H1 (cell line): ENCODE data around the gene GRK3. TPM values are rescaled to one million over a fixed set of nuclear protein-coding genes. Genes with fewer than 3 reads are reported as not detected.

ENCODE experiments used
- CHD7 ChIP-seq: fragments of 300-600 bp; sonication (generic); IDR thresholded peaks from 2 replicates; pipeline ENCODE4 v1.7.1; 2012; ENCODE audit warnings: low read length, moderate library complexity, mild to moderate bottlenecking, inconsistent platforms; ENCODE audit not compliant: insufficient replicate concordance
- HDAC2 ChIP-seq, 2 experiments: fragments of 300-600 bp in 1 of 2; sonication (generic) in 1 of 2; IDR thresholded peaks; 2 replicates each; pipeline ENCODE4 v1.6.1; 2011 to 2012; ENCODE audit warnings: low read depth in 2 of 2, low read length in 2 of 2, mild to moderate bottlenecking in 2 of 2, moderate library complexity in 2 of 2, borderline replicate concordance in 1 of 2, inconsistent platforms in 1 of 2
- JUN ChIP-seq: IDR thresholded peaks from 2 replicates; pipeline ENCODE4 v1.6.1; 2011; ENCODE audit warnings: low read depth, mild to moderate bottlenecking, improper control_type of control experiment, low read length
- KDM4A ChIP-seq: IDR thresholded peaks from one replicate; pipeline ENCODE4 v1.7.1; 2012; ENCODE audit warnings: low read depth, mild to moderate bottlenecking, moderate library complexity, low read length, inconsistent platforms; ENCODE audit not compliant: severe bottlenecking
- KDM5A ChIP-seq: fragments of 200-600 bp; IDR thresholded peaks from 2 replicates; pipeline ENCODE4 v1.7.1; 2012; ENCODE audit warnings: mild to moderate bottlenecking, low read length, inconsistent platforms, mixed read lengths
- RAD21 ChIP-seq, 2 experiments: IDR thresholded peaks in 1 of 2; conservative IDR thresholded peaks in 1 of 2; 2 replicates each; pipeline ENCODE4 v1.6.1; 2011; ENCODE audit warnings: low read depth in 2 of 2, low read length in 2 of 2, improper control_type of control experiment in 1 of 2, inconsistent platforms in 1 of 2, mild to moderate bottlenecking in 1 of 2, moderate library complexity in 1 of 2
- SP4 ChIP-seq: IDR thresholded peaks from 2 replicates; pipeline ENCODE4 v1.6.1; 2012; ENCODE audit warnings: low read length, inconsistent platforms
- USF2 ChIP-seq: IDR thresholded peaks from 2 replicates; pipeline ENCODE4 v1.6.1; 2011; ENCODE audit warnings: low read length, improper control_type of control experiment
- polyA plus RNA-seq, 7 experiments: library from polyadenylated mRNA; depleted of rRNA in 3 of 7; stranded (reverse) in 5 of 7; unstranded in 2 of 7; fragments of >200 nt in 5 of 7; fragments of 200-250 nt in 2 of 7; gene quantifications; 1 replicate in 5 of 7; 2 replicates in 1 of 7; 4 replicates in 1 of 7; pipeline versions ENCODE4 v1.2.1 to v1.2.3, GENCODE V29; 2011 to 2013; ENCODE audit warnings: missing spikeins in 2 of 7, mixed read lengths in 2 of 7
- total RNA-seq: library from RNA; stranded (reverse); fragmentation: NEBNext Ultra II Directional; extraction: Animal tissue kit (Norgen Biotek cat#: 25700); gene quantifications from 2 replicates; pipeline ENCODE4 v1.2.1, GENCODE V29; 2021

GRK3 gene
- total and polyA plus RNA-seq, 2 of the 8 experiments (the other 6 are each of a cell fraction or from before 2014, with no cell fraction given) = 7.5 to 35.3 TPM

GRCh38 chr22:25736378-25737011, 172.0 kb downstream of the GRK3 start (continued):
- TF ChIP-seq CHD7 = no peak
- no peak for TF ChIP-seq SP4
- no peak for TF ChIP-seq KDM5A
- no peak for TF ChIP-seq USF2
- no peak for TF ChIP-seq KDM4A
- no peak for TF ChIP-seq JUN
- no peak for TF ChIP-seq RAD21 (IDR thresholded peaks at IDR 0.05 in 1 of 2, conservative IDR thresholded peaks at IDR 0.05 in 1 of 2; ENCODE audit: low read depth in 2 of 2, low read length in 2 of 2)
- no peak for TF ChIP-seq HDAC2 (IDR thresholded peaks at IDR 0.05; ENCODE audit: borderline replicate concordance in 1 of 2, low read depth in 2 of 2, low read length in 2 of 2)
